GM11168 (cell line): ENCODE measurements around the gene SYNPR.

Source experiments
- in situ Hi-C: fragments of 300-500 bp; cut with MboI; formaldehyde crosslinking; loops from one replicate; pipeline ENCODE4 v1.12.0; 2022; ENCODE audit warnings: low sequenced_read_pairs; ENCODE audit not compliant: unreplicated experiment

The SYNPR gene

DNA sequence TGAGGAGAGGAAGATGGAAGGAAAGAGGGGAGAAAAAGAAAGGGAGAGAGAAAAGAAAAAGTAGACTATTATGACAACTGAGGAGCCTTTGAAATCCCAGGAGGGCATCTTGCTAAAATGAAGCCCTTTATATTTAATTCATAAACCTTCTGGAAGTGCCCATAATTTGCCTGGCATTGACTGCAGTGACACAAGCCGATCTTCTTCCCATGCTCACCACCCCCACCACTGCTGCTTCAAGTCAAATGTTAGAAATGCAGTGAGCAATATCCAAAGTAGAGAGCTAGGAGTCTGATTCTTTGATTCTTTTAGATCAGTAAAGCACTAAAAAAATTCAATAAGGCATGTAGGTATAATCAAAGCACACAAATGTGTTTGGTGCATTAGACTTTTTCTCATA is 235.7 kb downstream of the SYNPR start:
- in situ Hi-C loops = no loop called here

DNA sequence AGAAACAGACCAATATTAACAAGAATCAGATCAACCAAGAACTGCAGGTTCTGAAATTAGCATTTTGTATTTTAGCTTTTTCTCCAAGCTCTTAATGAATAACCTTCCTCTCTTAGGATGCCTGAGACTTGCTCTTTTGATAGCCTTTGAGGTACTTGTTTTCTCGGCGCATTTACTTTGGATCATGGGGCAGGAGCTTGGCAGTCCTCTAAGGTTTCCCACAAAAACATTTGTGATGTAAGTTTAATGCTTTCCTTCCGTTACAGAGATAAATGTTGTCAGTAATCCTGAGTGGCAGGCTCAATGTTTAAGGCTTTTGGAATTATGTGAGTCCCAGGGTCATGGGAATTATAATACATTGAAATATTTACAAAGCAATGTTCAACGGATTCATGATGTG is 236.6 kb downstream of the SYNPR start:
- in situ Hi-C loops = no loop called here

DNA sequence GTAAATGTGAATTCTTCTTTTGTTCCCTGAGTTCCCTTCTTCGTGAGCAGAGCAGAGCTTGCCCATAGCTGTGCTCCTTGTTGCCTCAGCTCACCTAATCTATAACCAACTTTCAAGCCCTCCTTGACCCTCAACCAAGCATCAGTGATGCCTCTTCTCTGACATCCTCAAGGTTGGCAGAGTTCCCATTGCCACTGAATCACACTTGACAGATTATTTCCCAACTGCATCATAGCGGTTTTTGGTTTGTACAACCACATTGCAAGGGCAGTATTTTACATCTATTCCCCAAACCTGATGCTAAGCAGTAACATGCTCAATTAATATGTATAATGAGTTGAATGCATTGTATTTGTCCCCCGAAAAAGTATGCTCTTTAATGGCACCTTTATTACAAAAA is 241.3 kb downstream of the SYNPR start:
- in situ Hi-C loops = no loop called here

DNA sequence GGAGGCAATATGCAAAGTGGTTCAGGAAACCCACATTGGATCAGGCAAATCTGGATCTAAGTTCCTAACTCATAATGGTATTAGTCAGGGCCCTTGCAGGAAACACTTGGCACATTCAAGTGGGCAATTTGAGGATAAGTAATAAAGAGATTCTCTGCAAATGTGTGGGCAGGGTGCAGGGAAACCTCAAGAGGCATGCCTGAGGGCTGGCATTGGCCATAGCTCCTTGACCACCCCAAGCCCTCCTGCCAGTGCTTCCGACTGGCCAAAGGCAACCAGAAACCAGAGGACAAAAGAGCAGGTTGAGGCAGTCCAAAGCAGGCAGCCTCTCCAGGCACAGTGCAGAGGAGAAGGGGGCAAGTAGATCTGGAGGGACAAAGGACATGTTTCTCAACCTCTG is 243.5 kb downstream of the SYNPR start:
- in situ Hi-C loops = no loop called here

DNA sequence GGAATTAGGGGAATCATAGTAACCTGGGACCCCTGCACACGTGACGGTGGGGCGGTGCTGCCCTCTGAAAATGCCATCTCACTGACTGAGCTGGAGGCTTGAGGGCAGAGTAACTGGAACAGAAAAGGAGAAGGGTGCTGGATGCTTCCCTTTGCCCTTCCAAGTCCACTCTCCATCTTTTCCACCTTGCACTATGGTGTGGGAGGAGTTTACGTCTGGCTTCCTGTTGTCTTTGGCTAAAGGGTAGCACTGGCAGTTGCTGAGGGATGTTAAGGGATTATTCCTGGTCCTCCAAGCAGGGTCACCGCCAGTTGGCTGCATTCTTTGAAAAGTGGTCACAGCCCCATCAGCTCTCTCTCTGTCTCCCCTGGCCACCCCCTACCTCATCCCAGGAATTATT is 245.0 kb downstream of the SYNPR start:
- in situ Hi-C loops = no loop called here

DNA sequence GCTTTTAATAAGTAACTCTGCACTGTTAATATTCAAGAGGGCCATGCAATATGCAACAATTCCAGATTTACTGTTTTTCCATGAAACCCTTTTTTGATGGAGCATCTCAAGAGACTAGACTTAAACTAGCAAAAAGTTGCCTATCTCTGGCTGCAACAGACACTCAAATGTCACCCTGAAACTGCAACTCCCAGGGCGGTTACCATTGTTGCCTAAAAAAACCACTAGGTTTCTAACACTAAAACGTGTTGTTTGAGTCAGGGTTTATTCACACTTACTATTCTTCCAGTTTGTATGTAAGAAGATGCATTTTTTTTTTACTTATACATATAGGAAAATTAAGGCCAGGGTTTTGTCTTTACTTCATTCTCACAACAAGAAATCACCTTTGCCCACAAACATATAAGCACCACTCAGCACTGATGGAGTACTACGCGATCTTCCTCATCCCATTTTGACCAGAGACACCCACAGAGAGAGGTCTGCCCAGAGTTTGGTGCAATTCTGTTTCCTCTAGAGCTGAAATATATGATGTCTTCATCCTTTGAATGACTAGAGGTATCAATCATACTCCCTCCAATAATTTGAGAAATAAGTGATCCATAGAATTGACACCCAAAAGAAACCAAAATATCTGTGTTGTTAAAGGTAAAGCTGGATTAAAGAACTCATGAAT is 250.4 kb downstream of the SYNPR start:
- in situ Hi-C loops = no loop called here

DNA sequence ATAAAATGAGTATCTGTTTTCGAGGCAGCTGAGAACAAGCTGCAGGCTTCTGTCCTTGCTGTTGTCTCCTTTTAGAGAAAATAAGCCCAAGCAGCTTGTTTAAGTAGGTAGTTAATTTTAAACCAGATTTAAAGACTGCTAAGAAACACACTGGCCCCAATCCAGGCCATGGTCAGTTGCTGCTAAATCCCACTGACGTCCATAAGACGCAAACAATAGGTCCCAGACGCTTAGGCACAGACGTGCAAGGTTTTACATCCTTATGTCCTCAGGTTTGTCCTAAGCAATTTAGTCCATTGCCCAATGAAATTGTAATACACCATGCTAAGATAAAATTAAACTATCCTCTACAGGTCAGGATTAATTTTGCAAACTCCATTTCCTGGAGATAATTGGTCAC is 254.4 kb downstream of the SYNPR start:
- in situ Hi-C loops = no loop called here

DNA sequence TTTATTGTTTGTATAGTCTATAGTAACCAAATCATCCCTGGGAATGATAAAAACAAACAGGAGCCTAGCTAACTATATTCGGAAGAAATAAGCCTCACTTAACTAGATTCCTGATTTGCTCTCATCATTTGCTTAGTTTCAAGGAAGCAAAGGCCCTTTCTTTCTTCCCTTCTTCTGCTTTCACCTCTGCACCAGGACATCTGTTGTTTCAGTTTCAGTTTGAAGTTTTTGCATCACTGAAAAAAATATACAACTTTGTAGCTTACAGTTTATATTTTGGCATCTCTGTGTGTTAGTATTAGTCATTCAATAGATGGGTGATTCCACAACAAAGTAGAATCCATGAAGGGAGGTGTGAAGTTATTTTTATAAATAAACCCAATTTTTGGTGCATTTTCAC is 260.8 kb downstream of the SYNPR start:
- in situ Hi-C loops = no loop called here

DNA sequence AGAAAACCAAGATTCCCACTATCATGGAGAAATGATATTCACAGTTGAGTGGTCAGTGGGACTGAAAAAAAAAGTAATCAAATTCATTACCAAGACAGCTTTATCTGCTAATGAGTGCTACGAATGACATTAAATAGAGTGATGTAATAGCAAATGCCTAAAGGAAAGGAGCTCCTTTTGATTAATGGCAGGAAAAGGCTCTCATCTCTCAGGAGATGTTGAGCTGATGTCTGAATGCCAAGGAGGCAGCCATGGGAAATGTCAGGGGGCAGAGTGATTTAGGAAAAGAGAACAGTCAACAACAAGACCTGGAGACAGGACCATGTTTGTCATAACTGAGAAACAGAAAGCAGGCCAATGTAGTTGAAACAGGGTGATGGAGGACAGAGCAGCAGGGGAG is 277.7 kb downstream of the SYNPR start:
- in situ Hi-C loops = no loop called here

DNA sequence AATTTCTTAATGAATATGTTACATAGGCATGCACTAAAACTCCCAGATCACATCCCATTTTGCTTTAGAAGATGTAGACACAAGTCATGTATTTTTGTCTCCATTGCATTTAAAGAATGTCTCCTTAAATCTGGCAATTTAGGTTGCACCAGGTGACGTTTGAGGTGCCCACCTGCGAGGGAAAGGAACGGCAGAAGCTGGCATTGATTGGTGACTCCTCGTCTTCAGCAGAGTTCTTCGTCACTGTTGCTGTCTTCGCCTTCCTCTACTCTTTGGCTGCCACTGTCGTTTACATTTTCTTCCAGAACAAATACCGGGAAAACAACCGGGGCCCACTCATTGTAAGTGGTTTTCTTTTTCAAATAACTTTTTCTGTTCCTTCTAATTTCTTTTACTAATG is 278.3 kb downstream of the SYNPR start:
- in situ Hi-C loops = no loop called here

DNA sequence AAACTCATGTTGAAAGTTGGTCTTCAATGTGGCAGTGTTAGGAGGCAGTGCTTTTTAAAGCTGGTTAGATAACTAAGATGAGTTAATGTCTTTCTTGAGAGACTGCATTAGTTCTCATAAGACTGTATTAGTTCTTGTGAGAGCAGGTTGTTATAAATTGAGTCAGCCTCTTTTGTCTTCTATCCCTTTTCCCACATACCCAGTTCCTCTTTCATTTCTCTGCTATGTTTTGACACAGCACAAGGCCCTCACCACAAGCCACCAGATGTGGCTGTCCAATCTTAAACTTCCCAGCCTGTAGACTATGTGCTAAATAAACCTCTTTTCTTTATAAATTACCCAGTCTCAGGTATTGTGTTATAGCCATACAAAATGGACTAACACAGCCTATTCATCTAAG is 279.8 kb downstream of the SYNPR start:
- in situ Hi-C loops = no loop called here

DNA sequence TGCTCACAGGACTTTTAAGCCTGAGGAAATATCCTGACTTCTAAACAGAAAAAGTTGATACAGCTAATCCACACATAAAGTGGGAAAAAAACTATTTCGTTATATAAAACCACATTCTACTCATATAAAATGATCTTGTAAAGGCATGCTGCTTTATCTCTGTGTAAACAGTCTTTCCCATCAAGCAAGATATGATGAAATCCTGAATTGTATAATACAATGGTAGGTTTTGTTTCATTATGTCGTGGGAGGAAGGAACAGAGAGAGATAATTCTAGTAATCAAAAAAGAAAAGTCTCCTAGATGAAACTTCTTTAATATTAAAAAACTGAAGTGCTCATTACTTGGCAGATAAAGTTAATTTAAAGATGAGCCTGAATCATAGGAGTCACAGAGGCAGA is 281.8 kb downstream of the SYNPR start:
- in situ Hi-C loops = no loop called here

DNA sequence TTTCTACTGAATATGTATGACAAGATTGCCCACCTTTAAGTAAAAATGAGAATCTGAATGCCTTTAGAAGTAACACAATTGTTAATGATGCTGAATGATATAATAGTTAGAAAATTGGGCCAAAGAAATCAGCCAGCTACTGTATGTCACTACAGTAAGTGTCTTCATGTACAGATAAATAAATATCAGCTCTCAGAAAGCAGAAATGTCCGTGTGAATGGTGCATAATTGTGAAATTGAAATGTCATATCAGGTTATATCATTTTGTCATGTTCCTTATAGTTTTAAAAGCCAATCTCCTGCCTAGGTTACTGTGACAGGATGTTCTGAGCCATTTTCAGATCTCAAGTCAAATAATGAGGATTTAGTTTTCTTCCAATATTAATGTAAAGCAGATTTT is 283.8 kb downstream of the SYNPR start:
- in situ Hi-C loops = no loop called here

DNA sequence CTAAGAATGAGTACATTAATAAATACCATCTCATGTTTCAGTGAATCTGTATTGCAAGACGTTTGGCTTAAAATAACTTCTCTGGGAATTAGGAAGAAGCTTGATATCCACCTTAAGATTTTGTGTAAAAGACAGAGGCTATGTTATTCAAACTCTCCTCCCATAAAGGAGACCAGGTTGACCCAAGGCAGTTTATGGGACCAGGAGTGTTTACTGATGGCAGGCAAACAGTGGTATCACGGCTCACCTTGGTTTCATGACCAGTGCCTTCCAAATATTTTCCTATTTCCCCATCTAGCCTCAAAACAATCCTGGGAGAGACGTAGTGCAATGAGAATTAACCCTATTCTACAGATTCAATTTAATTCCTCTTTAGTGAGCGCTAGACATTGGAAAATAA is 284.2 kb downstream of the SYNPR start:
- in situ Hi-C loops = no loop called here

DNA sequence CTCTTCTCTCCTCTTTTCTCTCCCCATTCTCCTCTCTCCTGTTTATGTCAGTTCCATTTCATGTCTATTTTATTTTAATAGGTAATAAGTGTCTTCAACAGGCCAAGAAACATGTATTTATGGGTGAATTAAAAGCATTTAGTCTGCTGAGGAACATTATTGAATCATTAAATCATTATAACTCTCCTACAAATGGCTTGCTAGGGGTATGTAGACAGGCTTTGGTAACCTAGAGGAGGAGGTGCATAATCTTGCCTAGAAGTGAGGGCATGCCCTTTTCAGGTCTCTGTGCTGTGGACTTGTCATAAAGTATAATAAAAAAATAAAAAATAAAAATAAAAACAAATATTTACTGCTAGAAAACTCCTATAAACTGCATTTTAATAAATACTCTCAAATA is 285.5 kb downstream of the SYNPR start:
- in situ Hi-C loops = no loop called here

DNA sequence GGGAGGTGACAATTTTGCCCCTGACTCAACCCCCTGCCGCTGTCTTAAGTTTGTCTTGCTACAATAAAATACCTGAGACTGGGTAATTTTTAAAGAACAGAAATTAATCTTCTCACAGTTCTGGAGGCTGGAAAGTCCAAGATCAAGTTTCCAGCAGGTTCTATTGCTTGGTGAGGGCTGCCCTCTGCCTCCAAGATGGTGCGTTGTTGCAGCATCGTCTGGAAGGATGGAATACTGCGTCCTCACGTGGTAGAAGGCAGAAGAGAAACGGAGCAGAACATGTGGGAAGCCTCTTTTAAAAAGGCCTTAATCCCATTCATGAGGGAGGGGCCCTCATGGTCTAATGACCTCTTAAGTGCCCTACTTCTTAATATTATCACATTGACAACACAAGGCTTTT is 287.1 kb downstream of the SYNPR start:
- in situ Hi-C loops = no loop called here

DNA sequence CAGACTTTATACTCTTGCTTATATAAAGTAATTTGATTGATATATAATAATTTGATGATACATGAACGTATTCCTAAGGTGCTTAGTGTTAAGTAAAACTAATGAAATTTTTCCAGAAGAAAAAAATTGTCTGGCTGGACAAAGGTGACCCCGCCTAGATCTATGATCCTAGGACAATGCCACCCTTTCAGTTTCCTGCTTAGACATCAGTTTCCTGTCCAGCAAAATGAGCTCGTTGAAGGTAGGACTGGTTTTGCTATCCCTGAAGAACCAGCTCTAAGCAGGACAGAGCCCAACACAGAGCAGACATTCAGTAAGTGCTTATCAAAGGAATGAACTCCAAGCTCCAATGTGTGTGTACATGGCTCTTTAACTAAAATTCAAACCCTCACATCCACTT is 293.6 kb downstream of the SYNPR start:
- in situ Hi-C loops = no loop called here

DNA sequence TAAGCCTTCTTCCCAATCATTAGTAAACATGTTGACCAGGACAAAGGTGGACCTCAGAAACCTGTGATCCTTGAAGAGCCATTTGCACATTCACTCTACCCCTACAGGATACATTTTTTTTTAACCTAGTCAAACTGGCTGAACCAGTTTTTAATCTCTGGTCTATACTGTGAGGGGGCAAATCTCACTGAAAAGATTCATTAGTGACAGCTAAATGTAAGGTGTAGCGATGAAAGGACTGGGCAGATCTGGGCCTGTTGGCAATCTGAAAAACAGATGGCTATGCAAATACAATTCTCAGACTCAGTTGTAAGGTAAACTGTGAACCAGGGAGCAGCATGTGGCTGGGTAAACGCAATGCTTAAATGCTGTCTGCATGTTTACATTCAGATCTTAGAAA is 298.7 kb downstream of the SYNPR start:
- in situ Hi-C loops = no loop called here

DNA sequence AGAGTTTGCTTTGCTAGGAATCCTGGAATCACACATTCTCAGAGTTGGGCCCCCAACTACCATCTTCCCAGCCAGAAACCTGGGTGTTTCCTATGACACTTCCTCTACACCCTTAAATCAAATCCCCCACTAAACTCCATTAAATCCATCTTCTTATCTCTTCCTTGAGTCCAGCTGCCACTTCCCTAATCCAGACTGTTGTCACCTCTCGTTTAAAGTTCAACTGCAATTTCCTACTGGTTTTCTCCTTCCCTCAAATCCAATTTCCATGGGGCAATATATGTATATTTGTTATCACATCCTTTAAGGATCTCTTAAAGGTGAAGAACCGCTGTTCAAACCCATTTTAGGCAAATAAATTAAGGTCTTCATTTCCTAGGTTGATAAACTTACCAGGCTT is 300.8 kb downstream of the SYNPR start:
- in situ Hi-C loops = no loop called here

DNA sequence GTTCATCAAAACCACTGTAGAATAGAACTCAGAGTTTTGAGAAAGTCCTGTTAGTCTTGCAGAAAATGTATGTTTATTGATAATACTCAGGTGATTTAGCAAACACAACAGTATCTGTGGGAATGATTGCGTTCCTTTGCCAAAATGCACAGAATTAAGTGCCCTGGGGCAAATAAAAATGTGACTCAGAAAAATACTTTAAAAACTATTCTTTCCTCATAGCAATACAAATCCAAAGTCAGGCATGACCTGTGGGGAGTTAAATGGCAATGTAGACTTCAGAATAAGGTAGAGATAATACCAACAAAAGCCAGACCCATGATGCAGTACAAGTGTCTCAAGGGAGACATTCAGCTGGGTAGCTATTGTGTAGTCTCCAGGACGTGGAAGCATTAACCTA is 302.0 kb downstream of the SYNPR start:
- in situ Hi-C loops = no loop called here

DNA sequence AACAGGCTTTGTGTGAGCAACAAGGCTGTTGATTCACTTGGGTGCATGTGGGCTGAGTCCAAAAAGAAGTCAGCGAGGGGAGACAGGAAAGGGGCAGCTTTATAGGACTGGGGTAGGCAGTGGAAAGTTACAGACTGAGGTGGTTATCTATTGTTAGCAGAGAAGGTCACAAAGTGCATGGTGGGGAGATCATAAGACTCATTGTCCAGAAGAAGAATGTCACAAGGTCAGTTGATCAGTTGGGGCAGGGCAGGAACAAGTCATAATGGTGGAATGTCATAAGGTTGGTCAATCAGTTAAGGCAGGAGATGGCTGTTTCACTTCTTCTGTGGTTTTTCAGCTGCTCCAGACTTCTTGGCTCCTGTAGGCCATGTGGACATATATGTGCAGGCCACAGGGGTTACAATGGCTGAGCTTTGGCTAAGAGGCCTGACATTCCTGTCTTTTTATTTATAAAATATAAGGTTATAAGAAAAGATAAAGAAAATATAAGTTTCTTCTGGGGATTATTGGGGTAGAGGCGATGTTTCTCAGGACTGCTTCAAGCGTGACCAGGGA is 304.9 kb downstream of the SYNPR start:
- in situ Hi-C loops = no loop called here

DNA sequence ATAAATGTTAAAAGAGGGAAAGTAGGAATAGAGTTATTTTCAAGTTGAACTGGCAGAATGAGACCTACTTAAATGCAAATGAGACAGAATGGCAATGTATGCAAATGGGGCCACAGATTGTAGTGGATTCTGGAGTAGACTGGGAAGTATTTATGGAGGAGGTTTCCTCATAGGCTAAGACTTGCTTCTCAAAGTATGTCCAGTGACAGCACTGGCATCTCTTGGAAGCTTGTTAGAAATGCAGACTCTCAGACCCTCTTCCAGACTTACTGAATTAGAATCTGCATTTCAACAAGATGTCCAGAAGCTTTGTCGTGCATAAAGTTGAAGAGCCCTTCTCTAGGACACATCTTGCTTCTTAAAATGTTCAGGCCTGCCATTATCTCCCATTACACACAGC is 306.6 kb downstream of the SYNPR start:
- in situ Hi-C loops = no loop called here

DNA sequence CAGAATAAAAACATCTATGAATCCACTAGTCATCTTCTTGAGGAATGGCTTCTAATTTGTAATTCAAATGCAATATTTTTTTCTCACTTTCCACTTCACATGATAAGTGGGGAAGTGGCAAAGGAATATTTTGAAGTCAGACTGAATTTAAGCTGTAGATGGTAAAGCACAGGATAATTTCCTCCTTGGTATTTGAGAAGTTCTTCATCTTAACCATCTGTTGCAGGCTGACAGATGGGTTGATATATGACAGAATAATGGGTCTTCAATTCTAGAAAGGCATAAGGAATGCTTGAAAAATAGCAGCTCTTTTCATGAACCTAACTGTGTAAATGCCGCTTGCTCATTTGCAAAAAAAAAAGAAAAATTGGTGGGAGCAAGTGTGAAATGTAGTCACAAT is 307.8 kb downstream of the SYNPR start:
- in situ Hi-C loops = no loop called here
